Stromal cell of bone marrow (primary cell): ENCODE measurements around the gene DGCR2.
"Not testable (repeated sequence)": the region's sequence is repeated elsewhere in the genome, so short reads cannot be mapped to it uniquely, and the experiment has no call there.

Source experiments
- DNase-seq: peaks from one replicate; pipeline ENCODE4 v3.0.0-alpha.2; 2012; ENCODE audit warnings: low read depth

DGCR2 gene, protein sequence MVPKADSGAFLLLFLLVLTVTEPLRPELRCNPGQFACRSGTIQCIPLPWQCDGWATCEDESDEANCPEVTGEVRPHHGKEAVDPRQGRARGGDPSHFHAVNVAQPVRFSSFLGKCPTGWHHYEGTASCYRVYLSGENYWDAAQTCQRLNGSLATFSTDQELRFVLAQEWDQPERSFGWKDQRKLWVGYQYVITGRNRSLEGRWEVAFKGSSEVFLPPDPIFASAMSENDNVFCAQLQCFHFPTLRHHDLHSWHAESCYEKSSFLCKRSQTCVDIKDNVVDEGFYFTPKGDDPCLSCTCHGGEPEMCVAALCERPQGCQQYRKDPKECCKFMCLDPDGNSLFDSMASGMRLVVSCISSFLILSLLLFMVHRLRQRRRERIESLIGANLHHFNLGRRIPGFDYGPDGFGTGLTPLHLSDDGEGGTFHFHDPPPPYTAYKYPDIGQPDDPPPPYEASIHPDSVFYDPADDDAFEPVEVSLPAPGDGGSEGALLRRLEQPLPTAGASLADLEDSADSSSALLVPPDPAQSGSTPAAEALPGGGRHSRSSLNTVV

DNA sequence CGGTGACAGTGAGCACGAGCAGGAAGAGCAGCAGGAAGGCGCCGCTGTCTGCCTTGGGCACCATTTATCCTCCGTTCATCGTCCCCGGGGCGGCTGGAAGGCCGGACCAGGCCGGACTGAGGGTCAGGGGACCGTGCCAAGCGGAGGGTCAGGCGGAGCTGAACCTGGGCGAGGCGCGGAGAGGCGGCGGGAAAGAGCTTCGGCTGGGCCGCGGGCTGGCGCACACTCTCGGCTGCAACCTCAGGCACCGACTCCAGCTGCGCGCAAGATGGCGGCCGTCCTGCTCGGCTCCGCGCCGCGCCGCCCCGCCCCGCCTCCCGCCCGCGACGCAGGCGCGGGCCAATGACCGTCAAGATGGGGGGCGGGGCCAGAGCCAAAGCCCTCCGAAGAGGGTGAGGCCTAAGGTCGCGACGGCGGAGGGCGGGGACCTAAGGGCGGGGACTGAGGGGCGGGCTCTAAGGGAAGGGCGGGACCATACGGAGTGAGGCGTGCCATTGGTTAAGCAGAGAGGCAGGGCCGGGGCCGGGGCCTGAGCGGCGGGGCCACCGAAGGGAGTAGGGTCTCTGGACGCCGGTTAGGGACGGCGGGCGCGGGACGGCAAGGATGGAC, at the start of gene DGCR2:
DGCR2 (minus strand) TSS at position 270 of the 609 bp plus-strand sequence; CDS start at position 64, 206 bp downstream.
- peak; percentile 93 for DNase-seq

DNA sequence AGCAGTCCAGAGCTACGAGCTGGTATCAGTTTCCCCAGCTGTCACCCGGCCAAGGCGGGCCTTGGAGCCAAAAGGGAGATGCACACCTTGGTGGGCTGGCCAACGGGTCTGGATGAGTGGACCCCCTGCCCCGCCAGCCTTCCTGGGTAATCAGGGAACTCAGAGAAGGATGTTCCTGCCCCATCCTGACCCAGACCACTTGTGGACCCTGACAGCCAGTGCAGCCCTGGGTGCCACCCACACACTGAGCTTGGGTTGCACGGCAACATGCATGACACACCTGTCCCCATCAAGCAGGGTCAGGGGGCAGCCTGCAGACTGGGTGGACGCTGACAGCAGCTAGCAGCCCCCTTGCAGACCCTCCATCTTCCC, 47.7 kb upstream of the DGCR2 start:
- DNase-seq = no peak

DNA sequence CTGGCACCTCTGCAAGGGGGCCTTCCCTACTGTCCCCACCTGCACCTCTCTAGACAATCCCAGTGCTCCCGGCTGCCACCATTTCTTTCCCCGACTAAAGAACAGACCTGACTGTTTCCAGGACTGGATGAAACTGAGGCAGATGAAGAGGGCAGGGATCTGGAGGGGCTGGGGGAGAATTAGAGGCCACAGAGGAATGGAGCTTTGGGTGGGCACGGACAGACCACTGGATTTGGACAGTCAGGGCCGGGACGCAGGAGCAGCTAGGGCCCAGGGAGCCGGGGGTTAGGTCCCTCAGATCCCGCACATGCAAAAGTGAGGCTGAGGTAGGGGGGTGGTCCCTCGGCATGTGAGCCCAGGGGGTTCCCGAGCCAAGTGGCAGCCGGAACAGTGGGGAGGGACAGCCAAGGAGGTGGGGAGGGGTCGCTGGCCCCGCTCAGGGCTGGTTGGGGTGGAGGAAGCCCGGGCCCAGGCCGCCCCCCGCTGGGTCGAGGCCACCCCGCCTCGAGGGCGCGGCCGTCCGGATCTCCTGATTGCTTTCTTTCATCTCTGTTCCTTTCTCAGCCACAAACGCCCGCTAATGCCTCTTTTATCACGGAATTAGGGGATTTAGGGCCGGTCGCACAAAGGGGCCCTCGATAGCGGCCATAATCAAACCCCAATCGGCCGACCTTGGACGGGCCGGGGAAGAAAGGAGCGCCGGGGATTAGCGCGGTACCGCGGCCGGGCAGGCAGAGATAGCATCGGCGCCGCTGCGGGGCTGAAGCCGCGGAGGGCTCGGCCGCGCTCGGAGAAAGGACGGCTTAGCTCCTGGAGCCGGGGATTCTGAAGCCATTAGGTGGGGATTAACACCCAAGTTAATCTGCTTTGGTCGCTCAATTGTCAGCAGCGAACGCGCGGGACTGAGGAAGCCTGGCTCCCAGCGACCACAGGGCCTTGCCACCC, 47.1 kb upstream of the DGCR2 start:
- DNase-seq = no peak

DNA sequence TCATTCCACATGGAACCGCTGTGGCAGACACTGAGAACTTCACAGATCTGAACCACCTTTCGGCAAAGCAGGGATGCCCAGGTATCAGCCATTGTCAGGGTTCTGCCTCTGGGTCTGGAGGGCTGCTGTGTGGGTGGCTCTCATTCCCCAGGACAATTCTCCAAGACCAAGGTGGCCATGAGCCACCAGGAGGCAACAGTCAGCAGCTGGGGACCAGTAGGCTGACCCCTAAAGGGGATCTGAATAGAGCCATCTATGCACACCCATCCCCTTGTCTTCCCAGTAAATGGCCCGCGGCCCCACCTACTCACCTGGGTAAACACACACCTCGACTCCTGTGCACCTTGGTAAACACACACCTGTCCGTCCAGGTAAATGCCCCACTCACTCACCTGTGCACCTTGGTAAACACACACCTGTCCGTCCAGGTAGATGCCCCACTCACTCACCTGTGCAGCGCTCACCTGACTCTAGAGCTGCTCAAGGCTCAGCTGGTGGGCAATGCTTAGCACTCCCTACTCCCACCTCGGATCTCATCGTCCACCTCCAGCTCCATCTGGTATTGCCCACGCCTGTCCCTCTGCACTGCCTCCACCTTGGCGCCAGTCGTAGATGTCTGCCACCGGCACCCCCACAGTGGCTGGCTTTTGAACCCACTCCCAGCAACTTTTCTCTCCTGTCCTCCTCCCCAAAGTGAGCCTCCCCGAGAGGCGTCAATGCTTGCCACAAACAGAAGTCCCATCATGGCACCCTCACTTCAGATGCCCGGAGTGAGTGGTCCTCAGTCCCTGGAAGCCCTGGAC, 46.1 kb upstream of the DGCR2 start:
- DNase-seq = no peak

DNA sequence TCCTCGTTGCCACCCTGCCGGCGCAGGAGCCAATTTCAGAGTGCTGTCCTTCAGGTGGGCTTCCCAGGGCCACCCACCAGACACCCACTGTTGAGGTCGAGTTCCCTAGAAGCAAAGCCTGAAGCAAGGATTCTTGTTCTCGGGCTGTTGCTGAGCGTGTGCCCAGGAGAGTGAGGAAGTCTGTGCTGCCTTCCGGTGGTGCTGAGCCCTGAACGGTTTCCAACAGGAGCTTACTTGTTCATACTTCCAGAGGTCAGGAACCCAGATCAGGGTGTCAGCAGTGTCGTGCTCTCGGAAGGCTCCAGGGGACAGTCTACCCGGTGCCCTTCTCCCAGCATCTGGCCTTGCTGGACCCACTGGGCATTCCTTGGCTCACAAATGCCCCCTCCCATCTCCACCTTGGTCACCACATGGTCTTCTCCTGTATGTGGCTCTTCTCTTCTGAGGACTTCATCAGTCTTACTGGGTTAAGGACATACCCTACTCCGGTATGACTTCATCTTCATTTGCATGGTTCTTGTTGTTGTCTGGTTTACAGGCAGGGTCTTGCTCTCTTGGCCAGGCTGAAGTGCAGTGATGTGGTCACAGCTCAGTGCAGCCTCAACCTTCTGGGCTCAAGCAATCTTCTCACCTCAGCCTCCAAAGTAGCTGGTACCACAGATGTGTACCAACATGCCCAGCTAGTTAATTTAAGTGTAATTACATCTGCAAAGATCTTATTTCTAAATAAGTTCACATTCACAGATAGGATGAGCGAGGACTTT, 45.1 kb upstream of the DGCR2 start:
- DNase-seq = no peak

DNA sequence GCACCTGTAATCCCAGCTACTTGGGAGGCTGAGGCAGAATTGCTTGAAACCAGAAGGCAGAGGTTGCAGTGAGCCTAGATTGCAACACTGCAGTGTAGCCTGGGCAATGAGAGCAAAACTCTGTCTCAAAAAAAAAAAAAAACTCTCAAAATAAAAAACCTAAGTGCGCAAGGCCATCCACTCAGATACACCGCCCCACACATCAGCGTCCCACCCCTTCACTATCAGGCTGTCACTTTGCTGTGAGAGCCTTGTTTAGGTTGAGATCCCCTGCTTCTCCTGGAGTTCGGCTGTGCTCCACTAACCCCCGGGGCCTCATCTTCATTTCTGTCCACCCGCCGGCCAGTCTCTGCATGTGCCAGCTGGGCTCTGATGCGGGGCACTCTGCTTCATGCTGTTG, 44.2 kb upstream of the DGCR2 start:
- no peak for DNase-seq

DNA sequence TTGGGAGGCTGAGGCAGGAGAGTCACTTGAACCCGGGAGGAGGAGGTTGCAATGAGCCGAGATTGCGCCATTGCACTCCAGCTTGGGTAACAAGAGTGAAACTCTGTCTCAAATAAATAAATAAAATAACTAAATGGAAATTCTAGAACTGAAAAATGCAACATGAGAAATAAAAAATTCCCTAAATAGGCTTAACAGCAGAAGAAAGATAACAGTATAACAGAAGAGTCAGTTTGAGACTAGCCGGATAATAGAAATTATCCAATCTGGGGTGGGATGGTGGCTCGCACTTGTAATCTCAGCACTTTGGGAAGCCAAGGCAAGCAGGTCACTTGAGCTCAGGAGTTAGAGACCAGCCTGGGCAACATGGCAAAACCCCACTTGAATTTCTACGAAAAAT, 42.2 kb upstream of the DGCR2 start:
- DNase-seq = no peak

DNA sequence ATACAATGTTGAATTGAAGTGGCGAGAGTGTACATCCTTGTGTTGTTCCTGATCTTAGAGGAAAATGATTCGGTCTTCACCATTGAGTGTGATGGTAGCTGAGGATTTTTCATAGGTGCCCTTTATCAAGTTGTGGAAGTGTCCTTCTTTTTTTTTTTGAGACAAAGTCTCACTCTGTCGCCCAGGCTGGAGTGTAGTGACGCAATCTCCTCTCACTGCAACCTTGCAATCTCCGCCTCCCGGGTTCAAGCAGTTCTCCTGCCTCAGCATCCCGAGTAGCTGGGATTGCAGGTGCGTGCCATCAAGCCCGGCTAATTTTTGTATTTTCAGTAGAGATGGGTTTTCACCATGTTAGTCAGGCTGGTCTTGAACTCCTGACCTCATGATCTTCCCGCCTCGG, 36.4 kb upstream of the DGCR2 start:
- DNase-seq = not testable (repeated sequence)

DNA sequence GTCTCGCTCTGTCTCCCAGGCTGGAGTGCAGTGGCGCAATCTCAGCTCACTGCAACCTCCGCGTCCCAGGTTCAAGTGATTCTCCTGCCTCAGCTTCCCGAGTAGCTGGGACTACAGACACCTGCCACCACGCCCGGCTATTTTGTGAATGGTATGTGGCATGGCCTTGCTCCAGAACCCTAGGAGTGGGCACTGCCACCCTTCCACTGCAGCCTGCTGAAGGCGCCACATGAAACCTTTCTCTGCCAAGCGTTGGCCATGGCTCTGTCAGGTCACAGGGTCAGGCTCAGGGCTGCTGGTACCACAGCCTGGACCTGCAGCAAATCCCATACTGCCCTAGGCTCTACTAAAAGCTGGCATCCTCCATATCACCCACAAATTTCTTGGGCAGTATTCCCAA, 33.9 kb upstream of the DGCR2 start:
- DNase-seq = not testable (repeated sequence)

DNA sequence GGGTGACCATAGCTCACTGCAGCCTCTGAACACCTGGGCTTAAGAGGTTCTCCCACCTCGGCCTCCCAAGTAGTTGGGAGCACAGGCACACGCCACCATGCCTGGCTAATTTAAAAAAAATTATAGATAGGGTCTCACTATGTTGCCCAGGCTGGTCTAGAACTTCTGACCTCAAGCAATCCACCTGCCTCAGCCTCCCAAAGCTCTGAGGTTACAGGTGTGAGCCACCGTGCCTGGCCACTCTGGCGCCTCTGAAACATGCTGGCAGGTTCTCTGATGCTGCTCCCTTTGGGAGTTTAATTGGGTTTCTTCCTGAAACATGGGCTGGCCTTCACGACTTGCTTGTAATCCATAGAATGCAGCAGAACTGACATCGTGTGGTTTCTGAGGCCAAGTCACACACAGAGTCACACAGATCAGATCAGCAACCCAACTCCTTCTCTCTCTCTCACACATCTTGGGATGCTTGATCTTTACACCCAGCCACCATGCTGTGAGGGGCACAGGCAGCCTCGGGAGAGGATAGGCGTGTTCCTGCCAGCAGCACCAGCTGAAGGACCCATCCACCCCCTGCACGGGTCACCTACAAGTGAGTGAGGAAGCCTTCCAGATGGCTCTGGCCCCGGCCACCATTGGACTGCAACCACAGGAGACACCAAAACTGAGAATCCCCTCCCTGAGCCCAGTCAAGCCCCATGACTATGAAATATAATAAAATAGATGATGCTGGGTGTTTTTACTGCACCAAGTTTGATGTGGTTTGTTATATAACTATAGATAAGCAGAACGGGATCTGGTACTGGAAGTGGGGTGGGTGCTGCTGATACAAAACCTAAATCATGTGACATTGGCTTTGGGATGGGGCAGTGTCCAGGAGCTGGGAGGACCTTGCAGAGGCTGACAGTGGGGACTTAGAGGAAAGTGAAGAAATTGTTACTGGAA, 31.0 kb upstream of the DGCR2 start:
- DNase-seq = no peak

DNA sequence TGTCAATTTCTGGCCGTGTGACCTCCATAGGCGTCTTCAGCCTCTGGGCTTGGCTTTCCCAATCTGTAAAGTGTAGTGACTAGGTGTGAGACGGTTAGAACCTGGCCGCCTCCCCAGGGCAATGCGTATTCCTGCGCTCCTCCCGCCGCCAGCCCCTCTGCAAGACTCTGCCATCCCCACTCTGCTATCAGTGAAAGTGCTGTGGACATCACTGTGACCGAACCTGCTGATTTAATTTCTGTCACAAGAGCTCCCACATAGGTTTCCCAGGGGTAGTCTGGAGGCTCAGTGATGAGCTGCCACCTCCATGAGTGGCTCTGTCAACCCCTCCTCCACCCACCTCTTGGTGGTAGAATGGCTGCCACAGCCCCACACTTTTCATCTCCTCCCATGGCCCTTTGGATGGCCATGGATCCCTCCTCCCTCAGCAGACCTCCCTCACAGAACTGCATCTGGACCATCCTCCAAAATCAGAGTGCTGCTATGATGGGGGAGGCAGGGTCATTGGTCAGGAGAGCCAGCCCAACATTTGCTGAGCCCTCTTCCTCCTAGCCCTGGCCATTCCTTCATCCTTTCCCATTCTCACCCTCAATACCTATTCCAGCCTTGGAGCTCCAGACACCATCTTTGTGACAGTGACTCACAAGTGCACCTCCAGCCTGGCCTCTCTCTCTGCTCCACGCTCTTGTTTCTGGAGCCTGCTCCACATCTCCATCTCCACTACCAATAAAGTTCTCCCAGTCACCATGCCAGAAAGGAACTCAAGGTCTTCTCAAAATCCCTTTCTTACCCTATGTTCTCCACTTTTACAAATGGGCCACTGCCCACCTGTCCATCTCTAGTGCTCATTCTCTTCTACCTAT, 29.3 kb upstream of the DGCR2 start:
- no peak for DNase-seq

DNA sequence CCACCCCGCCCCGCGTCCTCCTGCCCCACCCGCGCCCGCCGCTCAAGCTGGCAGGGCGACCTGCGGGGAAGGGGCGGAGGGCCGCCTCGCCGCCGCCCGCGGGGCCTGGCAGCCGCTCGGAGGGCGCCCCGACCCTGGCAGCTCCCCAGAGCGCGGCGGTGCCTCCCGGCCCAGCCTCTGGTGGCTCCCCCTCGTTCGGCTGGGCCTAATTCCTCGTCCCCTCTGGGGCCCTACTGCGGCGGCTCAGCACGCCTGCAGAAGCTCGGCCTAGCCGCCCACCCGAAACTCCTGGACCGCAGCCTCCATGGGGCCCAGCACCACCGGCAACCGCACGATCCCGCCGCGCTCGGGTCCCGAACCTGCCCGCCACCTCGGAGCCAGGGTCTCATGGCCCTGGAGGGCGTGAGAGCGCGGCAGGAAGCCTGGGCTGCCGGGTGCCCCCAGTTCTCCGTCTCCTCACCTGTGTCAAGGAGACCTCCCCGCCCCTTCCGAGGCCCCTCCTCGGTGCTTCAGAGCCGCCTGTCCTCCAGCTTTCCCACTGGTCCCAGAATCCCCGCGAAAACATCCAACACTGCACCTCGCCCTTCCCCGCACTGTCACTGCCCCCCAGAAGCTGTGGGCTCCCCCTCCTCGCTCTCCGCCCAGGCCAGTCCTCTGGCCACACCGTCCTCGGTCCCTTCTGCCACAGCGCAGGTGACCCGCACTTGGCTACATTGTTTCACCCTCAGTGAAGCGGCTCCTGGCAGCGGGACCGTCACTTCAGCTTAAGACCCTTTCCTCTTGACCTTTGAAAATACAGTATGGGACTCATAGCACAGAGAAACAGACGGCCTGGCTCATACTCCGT, 28.5 kb upstream of the DGCR2 start:
- no peak for DNase-seq

DNA sequence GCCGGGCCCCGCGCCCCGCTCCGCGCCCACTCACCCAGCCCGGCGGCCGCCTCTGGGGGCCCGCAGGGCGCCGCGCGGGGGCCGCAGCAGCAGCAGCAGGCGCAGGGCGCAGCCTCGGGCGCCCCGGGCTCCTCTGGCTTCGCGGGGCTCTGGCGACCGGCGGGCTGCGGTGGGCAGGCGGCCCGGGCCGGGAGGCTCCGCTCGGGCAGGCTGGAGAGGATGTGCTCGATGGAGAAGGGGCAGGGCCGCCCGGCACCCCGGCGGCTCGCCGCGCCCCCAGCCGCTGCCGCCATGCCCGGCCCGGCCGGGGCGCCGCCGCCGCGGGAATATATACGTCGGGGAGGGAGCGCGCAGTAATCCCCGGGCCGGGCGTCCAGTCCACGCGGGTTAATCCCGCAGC, 27.8 kb upstream of the DGCR2 start, which contains the start of gene GSC2:
GSC2 (minus strand) TSS at position 302 of the 400 bp plus-strand sequence; CDS start at position 293, 9 bp downstream.
- DNase-seq = no peak

DNA sequence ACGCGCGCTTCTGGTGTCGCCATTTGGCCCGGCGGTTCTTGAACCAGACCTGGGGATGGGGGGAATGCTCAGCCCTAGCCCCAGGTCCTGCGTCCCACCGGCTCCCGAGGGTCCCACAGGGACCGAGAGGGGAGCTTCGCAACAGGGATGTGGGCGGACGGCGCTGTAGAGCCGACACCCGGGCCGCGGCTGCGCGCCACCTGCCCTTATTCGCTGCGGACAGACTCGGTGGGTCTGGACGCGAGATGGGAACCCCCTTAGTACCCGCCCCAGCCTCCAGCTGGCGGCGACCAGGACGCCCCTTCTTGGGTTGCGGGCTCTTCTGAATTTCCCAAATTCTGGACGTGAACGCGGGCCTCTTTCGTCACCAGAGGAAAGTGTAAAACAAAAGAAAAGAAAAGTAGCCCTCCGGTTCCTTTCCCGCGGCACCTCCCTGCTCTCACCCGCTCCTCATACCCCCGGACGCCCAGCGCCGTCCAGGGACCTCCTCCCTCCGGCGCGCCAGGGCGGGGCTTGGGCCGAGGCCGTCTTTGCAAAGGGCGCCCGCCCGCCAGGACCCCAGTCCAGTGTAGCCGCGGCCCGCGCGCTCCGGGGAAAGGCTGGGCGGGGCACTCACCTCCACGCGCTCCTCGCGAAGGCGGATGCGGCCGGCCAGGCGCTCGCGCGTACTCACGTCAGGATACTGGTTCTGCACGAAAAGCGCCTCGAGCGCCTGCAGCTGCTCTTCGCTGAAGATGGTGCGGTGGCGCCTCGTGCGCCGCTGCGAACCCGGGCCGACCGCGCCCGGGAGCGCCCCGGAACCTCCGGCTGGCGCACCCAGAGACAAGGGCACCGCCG, 27.1 kb upstream of the DGCR2 start:
- DNase-seq = no peak

DNA sequence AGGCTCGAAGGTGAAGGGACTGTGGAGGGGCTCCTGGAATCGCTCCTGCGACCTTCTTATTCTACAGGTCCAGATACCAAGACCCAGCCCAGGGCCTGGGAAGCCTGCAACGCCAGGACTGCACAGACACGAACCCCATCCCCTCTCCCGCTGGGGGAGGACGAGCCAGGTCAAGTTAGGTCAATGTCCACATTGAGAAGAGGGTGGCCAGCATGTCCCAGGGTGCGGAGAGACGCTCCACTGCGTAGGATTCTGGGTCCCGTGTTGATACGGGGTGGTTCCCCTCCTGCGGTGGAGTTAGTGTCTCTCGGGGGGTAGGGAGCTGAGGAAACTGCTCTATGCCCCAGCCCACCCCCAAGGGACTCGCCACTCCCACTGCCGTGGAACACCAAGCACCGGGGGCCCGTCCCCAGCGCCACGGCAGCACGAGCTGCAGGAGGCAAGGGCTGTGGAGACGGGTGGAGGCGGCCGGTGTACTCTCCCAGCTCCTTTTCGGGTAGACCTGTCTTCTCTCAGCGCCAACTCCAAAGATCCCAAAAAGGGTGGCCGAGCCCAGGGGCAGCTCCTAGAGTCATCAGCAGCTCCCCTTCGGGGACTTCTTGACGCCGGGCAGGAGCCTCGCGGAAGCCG, 26.3 kb upstream of the DGCR2 start:
- DNase-seq = no peak

DNA sequence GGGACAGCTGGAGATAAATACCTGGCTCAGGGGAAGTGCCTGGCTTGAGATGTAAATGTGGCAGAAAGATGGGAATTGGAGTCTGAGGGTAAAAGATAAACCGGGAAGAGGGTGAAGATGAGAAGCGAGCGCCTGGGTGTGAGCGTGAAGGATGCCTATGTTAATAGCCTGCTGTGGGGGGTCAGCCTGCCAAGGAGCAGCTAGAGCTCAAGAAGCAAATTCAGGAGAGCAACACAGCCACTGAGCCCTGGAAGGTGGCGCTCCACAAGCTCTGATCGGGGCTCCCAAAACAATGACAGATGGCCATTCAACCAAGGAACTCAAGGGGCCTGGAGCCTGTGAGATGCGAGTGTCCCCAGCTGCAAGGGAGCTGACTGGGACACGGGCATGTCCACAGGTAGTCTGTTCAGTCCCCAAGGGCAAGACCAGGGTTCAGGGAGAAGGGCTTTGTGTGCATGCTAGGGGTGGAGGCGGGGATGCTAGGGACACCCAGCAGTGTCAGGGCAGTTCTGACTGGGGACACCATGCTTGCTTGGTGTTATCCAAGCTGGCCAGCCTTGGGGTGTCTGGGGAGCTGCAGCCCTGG, 25.1 kb upstream of the DGCR2 start:
- no peak for DNase-seq
